NCI-H345 (cell line): ENCODE data around the gene CNTN4.
"Not testable (repeated sequence)": the region's sequence is repeated elsewhere in the genome, so short reads cannot be mapped to it uniquely, and the experiment has no call there.

Experiments
- DNase-seq: peaks from one replicate; lab custom pipeline; 2025; lab: John Stamatoyannopoulos, UW

CNTN4 gene

GRCh38 chr3:2517500-2518172, 419.0 kb downstream of the CNTN4 start:
- DNase-seq, result no peak

GRCh38 chr3:2523281-2523836, 424.7 kb downstream of the CNTN4 start:
- no peak for DNase-seq

- no peak for DNase-seq
Observed at GRCh38 chr3:2525968-2526367, 427.3 kb downstream of the CNTN4 start.

GRCh38 chr3:2526926-2527325, 428.3 kb downstream of the CNTN4 start:
- DNase-seq, result no peak

GRCh38 chr3:2527328-2527727, 428.7 kb downstream of the CNTN4 start:
- not testable (repeated sequence) for DNase-seq

GRCh38 chr3:2534767-2535166, 436.1 kb downstream of the CNTN4 start:
- not testable (repeated sequence) for DNase-seq

- no peak for DNase-seq
Observed at GRCh38 chr3:2535206-2535605, 436.5 kb downstream of the CNTN4 start.

- DNase-seq, result no peak
Observed at GRCh38 chr3:2536575-2536974, 437.9 kb downstream of the CNTN4 start.

- DNase-seq, result no peak
Observed at GRCh38 chr3:2540115-2540514, 441.4 kb downstream of the CNTN4 start.

- DNase-seq, result no peak
Observed at GRCh38 chr3:2543247-2543646, 444.6 kb downstream of the CNTN4 start.

GRCh38 chr3:2544212-2544611, 445.5 kb downstream of the CNTN4 start:
- no peak for DNase-seq

- no peak for DNase-seq
Observed at GRCh38 chr3:2544718-2545117, 446.1 kb downstream of the CNTN4 start.

GRCh38 chr3:2547049-2547448, 448.4 kb downstream of the CNTN4 start:
- no peak for DNase-seq

- no peak for DNase-seq
Observed at GRCh38 chr3:2554656-2555055, 456.0 kb downstream of the CNTN4 start.

- no peak for DNase-seq
Observed at GRCh38 chr3:2558796-2559195, 460.1 kb downstream of the CNTN4 start.

- no peak for DNase-seq
Observed at GRCh38 chr3:2567451-2567850, 468.8 kb downstream of the CNTN4 start.

- no peak for DNase-seq
Observed at GRCh38 chr3:2568156-2568555, 469.5 kb downstream of the CNTN4 start.

GRCh38 chr3:2568929-2569328, 470.3 kb downstream of the CNTN4 start:
- DNase-seq, result no peak

- no peak for DNase-seq
Observed at GRCh38 chr3:2577571-2577970, 478.9 kb downstream of the CNTN4 start.

- DNase-seq, result no peak
Observed at GRCh38 chr3:2578560-2578959, 479.9 kb downstream of the CNTN4 start.

- peak; percentile 57 for DNase-seq
Observed at GRCh38 chr3:2579206-2579605, 480.5 kb downstream of the CNTN4 start.

GRCh38 chr3:2583046-2583445, 484.4 kb downstream of the CNTN4 start:
- no peak for DNase-seq

- DNase-seq, result no peak
Observed at GRCh38 chr3:2589336-2589969, 490.8 kb downstream of the CNTN4 start.

- no peak for DNase-seq
Observed at GRCh38 chr3:2595486-2595885, 496.8 kb downstream of the CNTN4 start.
